Posterior vena cava (tissue), 2 donors: ENCODE results near the gene MRPL11. TPM values are rescaled to one million over a fixed set of nuclear protein-coding genes. Genes with fewer than 3 reads are reported as not detected.

Experiments used
- DNase-seq: peaks from one replicate; pipeline ENCODE4 v3.0.0-alpha.2; 2020; ENCODE audit warnings: low spot score
- intact Hi-C, 2 donors: fragments of 100-400 bp; cut with DNase I; formaldehyde crosslinking; loops; one replicate each; pipeline versions ENCODE4 v1.14.1 to v1.14.2; 2022 to 2023
- long read RNA-seq, 2 donors: library from polyadenylated mRNA; unstranded; transcript quantifications; one replicate each; pipeline ENCODE4 v2.0.0, GENCODE V29; 2020 to 2021
- total RNA-seq, 2 donors: library from RNA; stranded (reverse); fragmentation: NEBNext Ultra II Directional; extraction: Animal tissue kit (Norgen Biotek cat#: 25700); gene quantifications; one replicate each; pipeline ENCODE4 v1.2.1, GENCODE V29; 2021
- donor health status: DM: yes; HTN: yes; CAD: no.
- donor health status: DM: yes; HTN: yes; CAD: no.

Gene MRPL11
- total RNA-seq: 10 to 100 TPM; 36.5 to 37.2 TPM
- long read RNA-seq, donor 1, transcript MRPL11-201 (5 exons, 1,605 nt): major isoform, 7 of 13 reads
- long read RNA-seq, donor 1, partial matches to known transcripts: 4 of 13 reads
- long read RNA-seq, donor 1, other reads (novel, unspliced or antisense): 1 of 13 reads
- long read RNA-seq, donor 2, transcript MRPL11-201 (5 exons, 1,605 nt): major isoform, 31 of 40 reads
- long read RNA-seq, donor 2, partial matches to known transcripts: 1 of 40 reads
- long read RNA-seq, donor 2, other reads (novel, unspliced or antisense): 4 of 40 reads

- DNase-seq: peak; percentile 95
- intact Hi-C loops: no loop called here
Measured at GRCh38 chr11:66438504-66439466, at the start of gene MRPL11. TSS of gene MRPL11 (minus strand) at chr11:66438848. CDS start at chr11:66438754, 94 bp downstream.

- DNase-seq: no peak
- intact Hi-C loops: no loop called here
Measured at GRCh38 chr11:66484806-66485380, 46.2 kb upstream of the MRPL11 start.

GRCh38 chr11:66480117-66480938 lies 41.7 kb upstream of the MRPL11 start, which contains the start of gene DPP3:
TSS of gene DPP3 (plus strand) at chr11:66480434. CDS start at chr11:66482201, 1,767 bp downstream.
- DNase-seq: peak; percentile 99
- intact Hi-C loops: loop anchor here in 1 of 2 donors (2.0 kb wide), 1 partner anchor 182 kb away; no protein-coding TSS in a partner anchor

- intact Hi-C loops: loop anchor here in 1 of 2 donors (2.0 kb wide), 1 partner anchor 181 kb away; no protein-coding TSS in a partner anchor
- DNase-seq: no peak
Measured at GRCh38 chr11:66479394-66480116, 40.9 kb upstream of the MRPL11 start.

- intact Hi-C loops: no loop called here
- DNase-seq: no peak
Measured at GRCh38 chr11:66478729-66479393, 40.2 kb upstream of the MRPL11 start.

GRCh38 chr11:66477263-66478201 lies 38.9 kb upstream of the MRPL11 start:
- no peak for DNase-seq
- intact Hi-C loops: no loop called here

GRCh38 chr11:66476841-66477251 lies 38.2 kb upstream of the MRPL11 start:
- no peak for DNase-seq
- intact Hi-C loops: no loop called here

GRCh38 chr11:66476173-66476840 lies 37.7 kb upstream of the MRPL11 start:
- intact Hi-C loops: no loop called here

GRCh38 chr11:66475349-66476172 lies 36.9 kb upstream of the MRPL11 start:
- DNase-seq: no peak
- intact Hi-C loops: no loop called here

More at GRCh38 chr11:66476173-66476840, 37.7 kb upstream of the MRPL11 start:
- DNase-seq: no peak

GRCh38 chr11:66473608-66474515 lies 35.2 kb upstream of the MRPL11 start:
- no peak for DNase-seq
- intact Hi-C loops: no loop called here

- intact Hi-C loops: no loop called here
Measured at GRCh38 chr11:66473167-66473566, 34.5 kb upstream of the MRPL11 start.

GRCh38 chr11:66472054-66472453 lies 33.4 kb upstream of the MRPL11 start:
- DNase-seq: no peak
- intact Hi-C loops: no loop called here

More at GRCh38 chr11:66473167-66473566, 34.5 kb upstream of the MRPL11 start:
- no peak for DNase-seq

- intact Hi-C loops: no loop called here
- no peak for DNase-seq
Measured at GRCh38 chr11:66471142-66471541, 32.5 kb upstream of the MRPL11 start.

- intact Hi-C loops: no loop called here
- no peak for DNase-seq
Measured at GRCh38 chr11:66470015-66470414, 31.4 kb upstream of the MRPL11 start.
